ENCODE measurements around the gene DYNLT2B.
"Not testable (repeated sequence)": the region's sequence is repeated elsewhere in the genome, so short reads cannot be mapped to it uniquely, and the experiment has no call there.

Gene DYNLT2B

DNA sequence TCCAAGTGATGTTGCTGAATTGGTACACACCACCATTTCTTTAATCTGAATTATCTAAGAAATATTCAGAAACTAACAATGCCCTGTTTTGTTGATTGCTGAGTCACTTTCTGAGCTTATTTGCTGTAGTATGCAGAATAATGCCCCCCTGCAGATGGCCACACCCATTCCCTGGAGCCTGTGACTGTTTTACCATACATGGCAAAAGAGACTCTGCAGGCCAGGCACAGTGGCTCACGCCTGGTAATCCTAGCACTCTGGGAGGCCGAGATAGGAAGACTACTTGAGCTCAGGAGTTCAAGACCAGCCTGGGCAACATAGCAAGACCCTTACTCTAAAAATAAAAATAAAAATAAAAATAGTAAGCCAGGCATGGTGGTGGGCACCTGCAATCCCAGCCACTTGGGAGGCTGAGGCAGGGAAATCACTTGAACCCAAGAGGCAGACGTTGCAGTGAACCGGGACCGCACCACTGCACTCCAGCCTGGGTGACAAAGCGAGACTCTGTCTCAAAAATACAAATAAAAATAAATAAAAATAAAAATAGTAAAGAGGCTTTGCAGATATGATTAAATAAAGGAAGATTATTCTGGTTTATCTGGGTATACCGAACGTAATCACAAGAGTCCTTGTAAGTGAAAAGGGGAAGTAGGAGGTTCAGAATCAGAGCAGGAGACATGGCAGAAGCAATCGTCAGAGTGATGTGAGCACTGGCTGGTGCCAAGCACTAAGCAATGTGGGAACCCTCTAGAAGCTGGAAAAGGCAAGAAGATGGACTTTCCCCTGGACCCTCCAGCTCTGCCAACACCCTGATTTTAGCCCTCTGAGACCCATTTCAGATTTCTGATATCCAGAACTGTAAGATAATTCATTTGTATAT, 49.5 kb downstream of the DYNLT2B start:
- no peak for DNase-seq

DNA sequence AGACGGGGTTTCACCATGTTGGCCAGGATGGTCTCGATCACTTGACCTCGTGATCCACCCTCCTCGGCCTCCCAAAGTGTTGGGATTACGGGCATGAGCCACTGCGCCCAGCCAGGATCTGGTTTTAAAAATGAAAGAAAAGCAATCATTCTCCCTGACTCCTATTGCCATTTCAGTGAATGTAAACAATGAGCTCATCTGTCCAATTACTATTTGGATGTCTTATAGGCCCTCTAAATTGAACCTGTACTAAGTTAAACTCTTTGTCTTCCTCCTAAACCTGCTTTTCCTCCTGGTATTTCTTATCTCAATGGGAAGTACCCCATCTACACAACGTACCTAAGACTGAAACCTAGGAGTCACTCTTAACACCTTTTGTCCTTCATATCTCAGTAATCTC, 54.2 kb downstream of the DYNLT2B start:
- DNase-seq = no peak

DNA sequence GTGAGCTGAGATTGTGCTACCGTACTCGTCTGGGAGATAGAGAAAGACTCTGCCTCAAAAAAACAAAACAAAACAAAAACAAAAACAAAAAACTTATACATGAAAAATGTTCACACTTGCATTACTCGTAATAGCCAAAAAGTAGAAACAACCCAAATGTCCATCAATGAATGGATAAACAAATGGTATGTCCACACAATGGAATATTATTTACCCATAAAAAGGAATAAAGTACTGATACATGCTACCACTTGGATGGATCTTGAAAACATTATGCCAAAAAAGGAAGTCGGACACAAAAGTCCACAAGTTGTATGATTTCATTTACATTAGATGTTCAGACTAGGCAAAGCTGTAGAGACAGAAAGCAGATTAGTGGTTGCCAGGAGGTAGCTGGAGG, 57.3 kb downstream of the DYNLT2B start:
- DNase-seq = no peak

DNA sequence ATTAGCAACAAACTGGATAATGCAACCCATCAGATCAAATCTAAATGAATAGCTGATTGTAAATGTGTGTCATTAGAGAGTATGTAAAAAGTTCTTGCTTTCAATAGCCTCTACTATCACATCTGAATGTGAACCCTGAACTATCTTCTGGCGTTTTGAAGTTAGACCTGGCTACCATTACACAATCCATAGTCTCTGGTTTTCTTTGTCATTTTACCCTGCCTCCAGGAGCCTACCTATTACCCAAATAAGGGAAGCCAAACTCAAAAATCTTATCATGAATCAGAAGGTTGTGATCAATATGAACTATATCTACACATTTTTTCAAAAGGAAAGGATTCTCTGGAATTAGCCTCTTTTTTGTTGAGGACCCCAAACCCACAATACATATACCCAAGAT, 62.3 kb downstream of the DYNLT2B start:
- no peak for DNase-seq

DNA sequence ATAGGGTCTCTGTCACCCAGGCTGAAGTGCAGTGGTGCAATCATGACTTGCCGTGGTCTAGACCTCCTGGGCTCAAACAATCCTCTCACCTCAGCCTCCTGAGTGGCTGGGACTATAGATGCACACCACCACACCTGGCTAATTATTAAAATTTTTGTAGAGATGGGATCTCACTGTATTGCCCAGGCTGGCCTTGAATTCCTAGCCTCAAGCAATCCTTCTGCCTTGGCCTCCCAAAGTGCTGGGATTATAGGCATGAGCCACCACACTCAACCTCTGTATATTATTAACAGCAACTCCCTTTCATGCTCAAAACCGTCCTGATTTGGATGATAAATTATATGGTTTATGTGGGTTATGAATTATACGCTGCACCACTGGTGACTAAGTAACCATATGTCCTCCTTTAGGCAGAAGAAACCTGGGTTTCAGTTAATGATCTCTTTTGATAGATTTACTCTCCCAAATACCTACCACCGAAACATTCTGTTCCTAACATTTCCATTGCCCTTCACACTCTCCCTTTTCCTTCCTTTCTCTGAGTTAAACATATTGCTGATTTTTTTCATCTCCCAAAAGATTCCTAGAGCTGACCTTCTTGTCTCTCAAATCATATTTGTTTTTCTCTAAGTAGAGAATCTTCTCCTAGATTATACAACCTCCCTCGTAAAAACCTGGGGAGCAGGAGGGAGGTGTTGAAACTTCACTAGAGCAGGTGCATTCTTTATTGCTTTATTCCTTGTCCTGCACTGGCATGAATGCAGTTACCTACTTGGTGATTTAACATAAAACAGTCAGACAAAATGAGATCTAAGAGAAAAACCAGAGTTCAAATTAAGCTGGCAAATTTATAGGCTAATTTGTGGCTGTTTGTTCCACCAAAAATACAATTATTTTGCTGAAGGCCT, 63.4 kb downstream of the DYNLT2B start:
- no peak for DNase-seq

GRCh38 chr3:196251918-196252317, 66.1 kb downstream of the DYNLT2B start:
- DNase-seq = no peak

GRCh38 chr3:196246612-196247308, 71.3 kb downstream of the DYNLT2B start:
- DNase-seq = no peak

- not testable (repeated sequence) for DNase-seq
Observed at GRCh38 chr3:196244166-196244565, 73.9 kb downstream of the DYNLT2B start.

DNA sequence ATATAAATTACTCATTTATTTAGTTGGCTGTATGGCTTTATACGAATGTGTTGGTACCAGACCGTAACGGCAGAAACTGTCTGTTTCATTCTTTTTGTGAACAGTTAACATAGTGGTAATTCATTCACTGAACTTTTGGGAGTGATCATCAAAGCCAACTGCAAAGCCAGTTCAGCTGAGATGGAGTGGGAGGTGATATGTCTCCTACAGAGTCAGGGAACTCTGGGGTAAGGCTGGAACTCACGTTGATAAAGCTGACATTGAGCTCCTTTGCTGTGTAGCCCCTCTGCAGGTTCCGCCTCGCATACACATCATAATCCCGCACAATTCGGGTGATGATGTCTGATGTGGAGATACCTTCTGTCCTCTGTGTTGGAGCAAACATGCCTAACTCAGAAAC, 76.3 kb downstream of the DYNLT2B start:
- no peak for DNase-seq

Data from cortex of kidney (tissue), 1 donor.